Loucy (cell line): Measurements from ENCODE around the gene BBOX1.
"Not testable (repeated sequence)": the region's sequence is repeated elsewhere in the genome, so short reads cannot be mapped to it uniquely, and the experiment has no call there.

Experiments
- H2AFZ ChIP-seq: fragments of 200-600 bp; sonication (generic); 2 replicates; pipeline ENCODE4 v1.6.0; 2016; ENCODE audit warnings: antibody characterized with exemption, mild to moderate bottlenecking, low read length, moderate library complexity
- H3F3A ChIP-seq: fragments of 200-600 bp; 2 replicates; pipeline ENCODE4 v1.6.0; 2016; ENCODE audit warnings: antibody characterized with exemption, low read depth, mild to moderate bottlenecking
- H3K27me3 ChIP-seq: fragments of 200-600 bp; sonication (generic); 2 replicates; pipeline ENCODE4 v1.6.1; 2014; ENCODE audit warnings: low read length, mild to moderate bottlenecking; ENCODE audit not compliant: insufficient read depth, poor library complexity, severe bottlenecking
- H3K36me3 ChIP-seq: fragments of 200-600 bp; sonication (generic); 2 replicates; pipeline ENCODE4 v1.6.1; 2016; ENCODE audit warnings: low read length; ENCODE audit not compliant: insufficient read depth
- H3K4me1 ChIP-seq: fragments of 200-600 bp; sonication (generic); 2 replicates; pipeline ENCODE4 v1.5.1; 2014; ENCODE audit warnings: low read length, mild to moderate bottlenecking; ENCODE audit not compliant: insufficient read depth, poor library complexity, severe bottlenecking
- H3K4me2 ChIP-seq: fragments of 200-600 bp; sonication (generic); 2 replicates; pipeline ENCODE4 v1.6.0; 2014; ENCODE audit warnings: antibody characterized with exemption, low read length, low read depth, mild to moderate bottlenecking; ENCODE audit not compliant: poor library complexity, severe bottlenecking
- H3K4me3 ChIP-seq: fragments of 200-600 bp; sonication (generic); 2 replicates; pipeline ENCODE4 v1.5.1; 2014; ENCODE audit warnings: low read length, mild to moderate bottlenecking, mixed read lengths; ENCODE audit not compliant: poor library complexity, severe bottlenecking
- H3K79me2 ChIP-seq: fragments of 200-600 bp; sonication (generic); 2 replicates; pipeline ENCODE4 v1.6.1; 2014; ENCODE audit warnings: low read length; ENCODE audit not compliant: insufficient read depth
- H3K9ac ChIP-seq: fragments of 200-600 bp; sonication (generic); 2 replicates; pipeline ENCODE4 v1.6.0; 2014; ENCODE audit warnings: mild to moderate bottlenecking, low read depth, low read length, moderate library complexity; ENCODE audit not compliant: poor library complexity, severe bottlenecking
- H3K9me2 ChIP-seq: fragments of 200-600 bp; sonication (generic); replicated peaks from 2 replicates; pipeline ENCODE4 v1.6.1; 2016; ENCODE audit warnings: low read depth, low read length, mixed read lengths
- H3K9me3 ChIP-seq: fragments of 200-600 bp; sonication (generic); 2 replicates; pipeline ENCODE4 v1.6.1; 2014; ENCODE audit warnings: mild to moderate bottlenecking, antibody characterized with exemption, low read length, low read depth; ENCODE audit not compliant: insufficient read depth
- H4K20me1 ChIP-seq: fragments of 200-600 bp; sonication (generic); 2 replicates; pipeline ENCODE4 v1.6.0; 2014; ENCODE audit warnings: antibody characterized with exemption, low read length, mild to moderate bottlenecking; ENCODE audit not compliant: insufficient read depth, poor library complexity, severe bottlenecking
- EZH2phosphoT487 ChIP-seq: fragments of 200-600 bp; IDR thresholded peaks from 2 replicates; pipeline ENCODE4 v1.6.1; 2018; ENCODE audit warnings: antibody characterized with exemption, mild to moderate bottlenecking, moderate library complexity, borderline replicate concordance
- TF ChIP-seq, protein P1 (sequence below): fragments of 200-600 bp; sonication (generic); conservative IDR thresholded peaks from 2 replicates; pipeline ENCODE4 v1.5.1; 2014; ENCODE audit warnings: mild to moderate bottlenecking, antibody characterized with exemption, low read length

The BBOX1 gene

DNA sequence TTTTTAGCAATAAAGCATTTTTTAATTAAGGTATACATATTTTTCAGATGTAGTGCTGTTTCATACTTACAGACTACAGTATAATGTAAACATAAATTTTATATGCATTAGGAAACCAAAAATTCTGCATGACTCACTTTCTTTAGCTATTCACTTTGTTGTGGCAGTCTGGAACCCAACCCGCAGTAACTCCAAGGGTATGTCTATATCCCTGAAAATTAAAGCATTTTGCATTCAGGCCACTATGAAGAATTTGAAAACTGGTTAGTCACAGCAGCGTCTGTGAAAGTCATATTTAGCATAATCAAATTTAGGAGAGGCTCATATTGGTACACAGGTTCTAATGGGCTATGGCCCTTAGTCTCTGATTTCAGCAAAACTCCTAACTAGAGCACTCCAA lies 46.8 kb downstream of the BBOX1 start:
- H3K4me3 ChIP-seq: no peak overlapping the region
- peaks cover 16% of the 10 kb centered on the region for H3K4me1 ChIP-seq
- H3F3A ChIP-seq: no peaks in the 10 kb centered on the region
- no peaks in the 10 kb centered on the region for H3K27me3 ChIP-seq
- no peaks in the 10 kb centered on the region for H3K36me3 ChIP-seq
- TF ChIP-seq, protein P1, sequence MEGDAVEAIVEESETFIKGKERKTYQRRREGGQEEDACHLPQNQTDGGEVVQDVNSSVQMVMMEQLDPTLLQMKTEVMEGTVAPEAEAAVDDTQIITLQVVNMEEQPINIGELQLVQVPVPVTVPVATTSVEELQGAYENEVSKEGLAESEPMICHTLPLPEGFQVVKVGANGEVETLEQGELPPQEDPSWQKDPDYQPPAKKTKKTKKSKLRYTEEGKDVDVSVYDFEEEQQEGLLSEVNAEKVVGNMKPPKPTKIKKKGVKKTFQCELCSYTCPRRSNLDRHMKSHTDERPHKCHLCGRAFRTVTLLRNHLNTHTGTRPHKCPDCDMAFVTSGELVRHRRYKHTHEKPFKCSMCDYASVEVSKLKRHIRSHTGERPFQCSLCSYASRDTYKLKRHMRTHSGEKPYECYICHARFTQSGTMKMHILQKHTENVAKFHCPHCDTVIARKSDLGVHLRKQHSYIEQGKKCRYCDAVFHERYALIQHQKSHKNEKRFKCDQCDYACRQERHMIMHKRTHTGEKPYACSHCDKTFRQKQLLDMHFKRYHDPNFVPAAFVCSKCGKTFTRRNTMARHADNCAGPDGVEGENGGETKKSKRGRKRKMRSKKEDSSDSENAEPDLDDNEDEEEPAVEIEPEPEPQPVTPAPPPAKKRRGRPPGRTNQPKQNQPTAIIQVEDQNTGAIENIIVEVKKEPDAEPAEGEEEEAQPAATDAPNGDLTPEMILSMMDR: no peak
- TF ChIP-seq EZH2phosphoT487: no peak
- H3K9me3 ChIP-seq: peaks cover 13% of the 10 kb centered on the region; the same call in 1 of the 2 replicates
- H4K20me1 ChIP-seq: no peaks in the 10 kb centered on the region
- no peak overlapping the region for H2AFZ ChIP-seq
- H3K79me2 ChIP-seq: no peaks in the 10 kb centered on the region
- H3K9ac ChIP-seq: no peak overlapping the region
- H3K9me2 ChIP-seq: no peaks in the 10 kb centered on the region
- no peak overlapping the region for H3K4me2 ChIP-seq

DNA sequence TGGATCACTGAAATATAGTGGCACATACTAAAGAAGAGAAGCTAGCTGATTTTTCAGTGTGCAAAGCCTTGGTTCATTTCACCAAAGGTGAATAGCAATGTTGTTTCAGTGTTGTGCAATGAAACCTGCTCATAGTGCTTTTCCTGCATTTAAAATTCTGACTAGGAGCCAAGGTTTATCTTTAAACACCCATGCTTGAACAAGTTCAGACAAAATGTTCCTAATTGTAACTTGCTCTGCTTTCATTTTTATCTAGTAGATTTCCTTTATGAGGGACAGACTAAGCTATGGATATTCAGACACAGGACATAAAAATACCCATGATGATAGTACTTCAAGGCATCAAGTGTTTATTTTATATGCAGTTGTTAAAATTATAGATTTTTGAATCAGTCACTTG lies 47.7 kb downstream of the BBOX1 start:
- peaks cover 13% of the 10 kb centered on the region; the same call in 1 of the 2 replicates for H3K9me3 ChIP-seq
- peaks cover 16% of the 10 kb centered on the region for H3K4me1 ChIP-seq

DNA sequence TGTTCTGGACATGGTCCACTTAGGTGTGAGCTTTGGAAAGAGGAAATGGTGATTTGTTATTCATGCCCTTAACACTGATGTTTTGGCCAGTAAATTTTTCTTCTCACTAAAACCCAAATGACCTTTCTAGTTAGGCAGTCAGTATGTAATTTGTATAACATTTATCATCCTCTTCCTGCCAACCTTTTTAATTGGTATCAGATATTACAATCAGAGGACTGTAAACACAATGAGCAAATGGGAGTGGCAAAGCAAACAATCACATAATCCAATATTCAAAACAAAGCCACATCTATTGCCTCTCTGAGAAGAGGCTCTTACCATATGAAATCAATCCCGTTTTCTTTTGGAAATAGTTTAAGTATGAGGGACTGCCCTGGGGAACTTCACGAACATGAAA lies 49.1 kb downstream of the BBOX1 start:
- Histone ChIP-seq H4K20me1 (no peaks in the 10 kb centered on the region), H2AFZ (no peak overlapping the region), H3K4me2 (no peak overlapping the region), H3K27me3 (no peaks in the 10 kb centered on the region), H3K4me3 (no peak overlapping the region), H3K9me3 (peaks cover 13% of the 10 kb centered on the region; the same call in 1 of the 2 replicates), H3K9ac (no peak overlapping the region), H3F3A (no peaks in the 10 kb centered on the region), H3K79me2 (no peaks in the 10 kb centered on the region), H3K9me2 (no peaks in the 10 kb centered on the region), H3K4me1 (peaks cover 16% of the 10 kb centered on the region), H3K36me3 (no peaks in the 10 kb centered on the region)
- TF ChIP-seq, protein P1: no peak
- TF ChIP-seq EZH2phosphoT487: no peak

More for the DNA sequence above, 47.7 kb downstream of the BBOX1 start:
- H4K20me1 ChIP-seq: no peaks in the 10 kb centered on the region
- TF ChIP-seq, protein P1: no peak
- TF ChIP-seq EZH2phosphoT487: no peak
- no peaks in the 10 kb centered on the region for H3K36me3 ChIP-seq
- no peaks in the 10 kb centered on the region for H3K27me3 ChIP-seq
- H3K9me2 ChIP-seq: no peaks in the 10 kb centered on the region
- no peak overlapping the region for H3K4me3 ChIP-seq
- no peak overlapping the region for H2AFZ ChIP-seq
- H3K79me2 ChIP-seq: no peaks in the 10 kb centered on the region
- H3K4me2 ChIP-seq: no peak overlapping the region
- no peak overlapping the region for H3K9ac ChIP-seq
- no peaks in the 10 kb centered on the region for H3F3A ChIP-seq

DNA sequence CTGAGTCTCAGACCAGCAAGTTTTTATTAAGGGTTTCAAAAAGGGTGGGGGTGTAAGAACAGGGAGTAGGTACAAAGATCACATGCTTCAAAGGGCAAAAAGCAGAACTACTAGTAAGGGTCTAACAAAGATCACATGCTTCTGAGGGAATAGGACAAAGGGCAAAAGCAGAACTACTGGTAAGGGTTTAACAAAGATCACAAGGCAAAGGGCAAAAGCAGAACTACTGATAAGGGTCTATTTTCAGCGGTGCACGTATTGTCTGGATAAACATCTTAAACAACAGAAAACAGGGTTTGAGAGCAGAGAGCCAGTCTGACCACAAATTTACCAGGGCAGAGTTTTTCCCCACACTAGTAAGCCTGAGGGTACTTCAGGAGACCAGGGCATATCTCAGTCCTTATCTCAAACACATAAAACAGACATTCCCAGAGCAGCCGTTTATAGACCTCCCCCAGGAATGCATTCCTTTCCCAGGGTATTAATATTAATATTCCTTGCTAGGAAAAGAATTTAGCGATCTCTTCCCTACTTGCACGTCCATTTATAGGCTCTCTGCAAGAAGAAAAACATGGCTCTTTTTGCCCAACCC lies 49.8 kb downstream of the BBOX1 start:
- H2AFZ ChIP-seq, H3K4me3 ChIP-seq, H3K4me1 ChIP-seq, H3K4me2 ChIP-seq, H3K9me2 ChIP-seq, H3K27me3 ChIP-seq, H3K79me2 ChIP-seq, H3K36me3 ChIP-seq, H4K20me1 ChIP-seq, H3F3A ChIP-seq, H3K9ac ChIP-seq: not testable (repeated sequence)
- H3K9me3 ChIP-seq: peaks cover 13% of the 10 kb centered on the region; the same call in 1 of the 2 replicates
